PC-3 (cell line): Measurements from ENCODE around the gene ACP4.

Experiments
- CTCF ChIP-seq: fragments of 300-600 bp; sonication (generic); conservative IDR thresholded peaks from 2 replicates; pipeline ENCODE4 v1.5.1; 2017; ENCODE audit warnings: antibody characterized with exemption, low read depth, mild to moderate bottlenecking, low read length
- EZH2 ChIP-seq: fragments of 300-600 bp; sonication (generic); IDR thresholded peaks from one replicate; pipeline ENCODE4 v1.6.1; 2017; ENCODE audit warnings: antibody characterized with exemption, mild to moderate bottlenecking, low read length; ENCODE audit not compliant: unreplicated experiment
- EZH2phosphoT487 ChIP-seq: fragments of 300-600 bp; sonication (generic); IDR thresholded peaks from 2 replicates; pipeline ENCODE4 v1.6.1; 2018; ENCODE audit warnings: mild to moderate bottlenecking, antibody characterized with exemption, low read length, borderline replicate concordance

- TF ChIP-seq CTCF = no peak
- TF ChIP-seq EZH2phosphoT487 = no peak
- TF ChIP-seq EZH2 = no peak
Observed at GRCh38 chr19:50820086-50820485, 29.9 kb downstream of the ACP4 start.
